ENCODE measurements around the gene NBAS.

- no peak for TF ChIP-seq CTCF (IDR thresholded peaks at IDR 0.05)
- TF ChIP-seq SIN3A (IDR thresholded peaks at IDR 0.05; ENCODE audit: borderline replicate concordance, insufficient read depth, low read depth, low read length): no peak
- TF ChIP-seq REST (IDR thresholded peaks at IDR 0.05; ENCODE audit: insufficient read depth in 1 of 2, low read depth in 2 of 2, low read length in 1 of 2): no peak
- no peak for TF ChIP-seq POLR2AphosphoS5 (IDR thresholded peaks at IDR 0.05; ENCODE audit: low read depth, low read length)
Measured at GRCh38 chr2:15238028-15238427, 323.1 kb downstream of the NBAS start.

All from Panc1 (cell line).